DND-41 (cell line): Measurements from ENCODE around the gene PITPNM1.
"Not testable (repeated sequence)": the region's sequence is repeated elsewhere in the genome, so short reads cannot be mapped to it uniquely, and the experiment has no call there.

Experiments used
- ATAC-seq: fragments of 200-7000 bp; cut with Tn5 transposase; 3 replicates; pipeline ENCODE4 v1.9.1; 2021; ENCODE audit warnings: low read depth; ENCODE audit not compliant: insufficient read depth
- DNase-seq: peaks from one replicate; pipeline ENCODE4 v3.0.0-alpha.2; 2020
- H2AFZ ChIP-seq: 2 replicates; pipeline ENCODE4 v1.6.0; 2012; ENCODE audit warnings: low read depth, low read length
- H3K27ac ChIP-seq: 2 replicates; pipeline ENCODE4 v1.5.1; 2012; ENCODE audit warnings: low read length, inconsistent platforms
- H3K27me3 ChIP-seq: fragments of 200-600 bp; sonication (generic); 2 replicates; pipeline ENCODE4 v1.6.0; 2012; ENCODE audit warnings: low read length, mild to moderate bottlenecking, inconsistent platforms; ENCODE audit not compliant: insufficient read depth, poor library complexity
- H3K36me3 ChIP-seq: 2 replicates; pipeline ENCODE4 v1.5.1; 2012; ENCODE audit warnings: low read length, inconsistent platforms; ENCODE audit not compliant: insufficient read depth
- H3K4me1 ChIP-seq: 2 replicates; pipeline ENCODE4 v1.5.1; 2012; ENCODE audit warnings: mild to moderate bottlenecking, low read length; ENCODE audit not compliant: insufficient read depth
- H3K4me2 ChIP-seq: 2 replicates; pipeline ENCODE4 v1.6.0; 2012; ENCODE audit warnings: mild to moderate bottlenecking, moderate library complexity, low read length, inconsistent platforms; ENCODE audit not compliant: insufficient read depth
- H3K4me3 ChIP-seq, 2 experiments: fragments of 200-600 bp in 1 of 2; shearing (Covaris generic) in 1 of 2; 2 replicates each; pipeline ENCODE4 v1.5.1; 2012 to 2016; ENCODE audit warnings: inconsistent platforms in 2 of 2, low read length in 2 of 2, mild to moderate bottlenecking in 2 of 2, low read depth in 1 of 2, moderate library complexity in 1 of 2
- H3K79me2 ChIP-seq: 2 replicates; pipeline ENCODE4 v1.6.0; 2012; ENCODE audit warnings: low read length, inconsistent platforms; ENCODE audit not compliant: insufficient read depth
- H3K9ac ChIP-seq: 2 replicates; pipeline ENCODE4 v1.6.0; 2012; ENCODE audit warnings: low read depth, mild to moderate bottlenecking, inconsistent platforms, low read length, moderate library complexity
- H3K9me3 ChIP-seq: 2 replicates; pipeline ENCODE4 v1.5.1; 2012; ENCODE audit warnings: low read length, moderate library complexity, mild to moderate bottlenecking, inconsistent platforms; ENCODE audit not compliant: insufficient read depth, severe bottlenecking
- H4K20me1 ChIP-seq: 2 replicates; pipeline ENCODE4 v1.6.0; 2012; ENCODE audit warnings: low read length; ENCODE audit not compliant: insufficient read depth
- EZH2 ChIP-seq: IDR thresholded peaks from 3 replicates; pipeline ENCODE4 v1.6.1; 2012; ENCODE audit warnings: borderline replicate concordance, low read depth, mild to moderate bottlenecking, moderate library complexity, low read length, inconsistent platforms; ENCODE audit not compliant: severe bottlenecking
- TF ChIP-seq, protein P1 (sequence below): IDR thresholded peaks from 2 replicates; pipeline ENCODE4 v1.5.1; 2012; ENCODE audit warnings: borderline replicate concordance, low read length, moderate library complexity, mild to moderate bottlenecking; ENCODE audit not compliant: poor library complexity, severe bottlenecking; ENCODE audit errors: extremely low read depth

PITPNM1 gene

GRCh38 chr11:67489203-67489884, 15.8 kb downstream of the PITPNM1 start:
- no peak overlapping the region for H3K4me3 ChIP-seq
- no peak for ATAC-seq
- peaks cover 93% of the 10 kb centered on the region for H3K36me3 ChIP-seq
- H4K20me1 ChIP-seq = peaks cover 44% of the 10 kb centered on the region
- TF ChIP-seq, protein P1, sequence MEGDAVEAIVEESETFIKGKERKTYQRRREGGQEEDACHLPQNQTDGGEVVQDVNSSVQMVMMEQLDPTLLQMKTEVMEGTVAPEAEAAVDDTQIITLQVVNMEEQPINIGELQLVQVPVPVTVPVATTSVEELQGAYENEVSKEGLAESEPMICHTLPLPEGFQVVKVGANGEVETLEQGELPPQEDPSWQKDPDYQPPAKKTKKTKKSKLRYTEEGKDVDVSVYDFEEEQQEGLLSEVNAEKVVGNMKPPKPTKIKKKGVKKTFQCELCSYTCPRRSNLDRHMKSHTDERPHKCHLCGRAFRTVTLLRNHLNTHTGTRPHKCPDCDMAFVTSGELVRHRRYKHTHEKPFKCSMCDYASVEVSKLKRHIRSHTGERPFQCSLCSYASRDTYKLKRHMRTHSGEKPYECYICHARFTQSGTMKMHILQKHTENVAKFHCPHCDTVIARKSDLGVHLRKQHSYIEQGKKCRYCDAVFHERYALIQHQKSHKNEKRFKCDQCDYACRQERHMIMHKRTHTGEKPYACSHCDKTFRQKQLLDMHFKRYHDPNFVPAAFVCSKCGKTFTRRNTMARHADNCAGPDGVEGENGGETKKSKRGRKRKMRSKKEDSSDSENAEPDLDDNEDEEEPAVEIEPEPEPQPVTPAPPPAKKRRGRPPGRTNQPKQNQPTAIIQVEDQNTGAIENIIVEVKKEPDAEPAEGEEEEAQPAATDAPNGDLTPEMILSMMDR = no peak
- TF ChIP-seq EZH2 = no peak
- H3K9me3 ChIP-seq = no peaks in the 10 kb centered on the region
- no peak overlapping the region for H3K4me2 ChIP-seq
- peaks cover 37% of the 10 kb centered on the region for H3K79me2 ChIP-seq
- no peak for DNase-seq
- H3K27ac ChIP-seq = no peak overlapping the region
- H3K27me3 ChIP-seq = no peaks in the 10 kb centered on the region
- H3K4me1 ChIP-seq = peaks cover 24% of the 10 kb centered on the region
- H2AFZ ChIP-seq = no peak overlapping the region
- no peak overlapping the region for H3K9ac ChIP-seq

- no peak overlapping the region for H3K4me3 ChIP-seq
- no peak for TF ChIP-seq EZH2
- TF ChIP-seq, protein P1 = no peak
- peaks cover 44% of the 10 kb centered on the region for H3K4me1 ChIP-seq
- no peak for ATAC-seq
- H3K36me3 ChIP-seq = peaks cover 66% of the 10 kb centered on the region
- no peak overlapping the region for H3K9ac ChIP-seq
- no peak for DNase-seq
- no peaks in the 10 kb centered on the region for H3K27me3 ChIP-seq
- H3K4me2 ChIP-seq = 0 out of 2 replicates have a peak overlapping the region, but pooled peaks have one; percentile 76
- peak overlapping the region; percentile 21 for H3K27ac ChIP-seq
- H3K79me2 ChIP-seq = peaks cover 46% of the 10 kb centered on the region
- peaks cover 33% of the 10 kb centered on the region for H4K20me1 ChIP-seq
- no peaks in the 10 kb centered on the region for H3K9me3 ChIP-seq
- H2AFZ ChIP-seq = no peak overlapping the region
Observed at GRCh38 chr11:67486481-67487195, 18.5 kb downstream of the PITPNM1 start.

DNA sequence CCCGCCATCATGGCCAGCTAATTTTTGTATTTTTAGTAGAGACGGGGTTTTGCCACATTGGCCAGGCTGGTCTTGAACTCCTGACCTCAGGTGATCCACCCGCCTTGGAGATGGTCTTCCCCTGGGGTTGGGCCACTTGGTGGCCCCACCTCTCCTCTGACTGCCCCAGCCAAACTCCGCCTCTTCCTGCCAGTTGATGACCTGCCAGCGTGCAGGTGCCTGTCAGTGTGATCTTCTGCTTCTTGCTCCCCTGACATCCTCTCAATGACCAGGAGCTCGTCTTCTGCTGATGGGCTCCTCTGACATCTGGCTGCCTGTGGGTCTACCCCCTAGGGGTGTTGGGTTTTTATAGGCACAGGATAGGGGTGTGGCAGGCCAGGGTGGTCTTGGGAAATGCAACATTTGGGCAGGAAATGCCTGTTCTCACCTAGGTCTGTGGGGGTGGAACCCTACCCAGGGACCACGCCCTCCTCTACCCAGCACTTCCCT, 19.2 kb downstream of the PITPNM1 start:
- not testable (repeated sequence) for H3K27me3 ChIP-seq, H3K9ac ChIP-seq, ATAC-seq, H3K9me3 ChIP-seq, H2AFZ ChIP-seq, H3K4me3 ChIP-seq
- Histone ChIP-seq H3K27ac (peak overlapping the region; percentile 21), H3K4me2 (peak overlapping the region; percentile 76; the same call in 1 of the 2 replicates), H3K36me3 (peaks cover 59% of the 10 kb centered on the region), H4K20me1 (peaks cover 33% of the 10 kb centered on the region), H3K4me1 (peaks cover 44% of the 10 kb centered on the region), H3K79me2 (peaks cover 46% of the 10 kb centered on the region)
- DNase-seq = peak; percentile 43

GRCh38 chr11:67484847-67485311, 20.3 kb downstream of the PITPNM1 start:
- Histone ChIP-seq H3K27me3 (no peaks in the 10 kb centered on the region), H4K20me1 (peaks cover 24% of the 10 kb centered on the region), H2AFZ (0 out of 2 replicates have a peak overlapping the region, but pooled peaks have one; percentile 5), H3K4me3 (peak overlapping the region; percentile 28 to 68; a peak in 3 of 4 replicates), H3K4me1 (peaks cover 44% of the 10 kb centered on the region), H3K9ac (peak overlapping the region; percentile 95), H3K4me2 (peak overlapping the region; percentile 76), H3K79me2 (peaks cover 46% of the 10 kb centered on the region), H3K9me3 (no peaks in the 10 kb centered on the region), H3K27ac (peak overlapping the region; percentile 99), H3K36me3 (peaks cover 48% of the 10 kb centered on the region)
- ATAC-seq = no peak
- peak; percentile 68 for DNase-seq
- TF ChIP-seq, protein P1 = no peak
- TF ChIP-seq EZH2 = no peak
